Keratinocyte (primary cell): ENCODE measurements around the gene PREB. TPM values are rescaled to one million over a fixed set of nuclear protein-coding genes. Genes with fewer than 3 reads are reported as not detected.

ENCODE experiments used
- DNase-seq: peaks from one replicate; pipeline ENCODE4 v3.0.0-alpha.2; 2011; ENCODE audit warnings: low read depth, missing footprints, low spot score
- FAIRE-seq: peaks from 2 replicates; lab custom pipeline; 2011; peaks lifted over from hg19 to GRCh38; lab: Jason Lieb, UNC
- H2AFZ ChIP-seq: 2 replicates; pipeline ENCODE4 v1.6.0; 2012; ENCODE audit warnings: low read length, control low read depth, inconsistent platforms; ENCODE audit not compliant: control insufficient read depth
- H3K27ac ChIP-seq: 2 replicates; pipeline ENCODE4 v1.5.1; 2011; ENCODE audit warnings: low read length; ENCODE audit not compliant: control insufficient read depth, insufficient read depth
- H3K27me3 ChIP-seq: 3 replicates; pipeline ENCODE4 v1.6.0; 2011; ENCODE audit warnings: low read length; ENCODE audit not compliant: control insufficient read depth, insufficient read depth; ENCODE audit errors: extremely low read depth
- H3K36me3 ChIP-seq, 2 experiments: 2 replicates in 1 of 2; 3 replicates in 1 of 2; pipeline ENCODE4 v1.5.1; 2011; ENCODE audit warnings: low read length in 2 of 2, mild to moderate bottlenecking in 1 of 2; ENCODE audit not compliant: control insufficient read depth in 2 of 2, insufficient read depth in 2 of 2; ENCODE audit errors: extremely low read depth in 1 of 2
- H3K4me1 ChIP-seq: 3 replicates; pipeline ENCODE4 v1.5.1; 2011; ENCODE audit warnings: low read length; ENCODE audit not compliant: control insufficient read depth, insufficient read depth; ENCODE audit errors: extremely low read depth
- H3K4me2 ChIP-seq: 3 replicates; pipeline ENCODE4 v1.6.0; 2011; ENCODE audit warnings: low read depth, low read length; ENCODE audit not compliant: control insufficient read depth, insufficient read depth; ENCODE audit errors: extremely low read depth
- H3K4me3 ChIP-seq, 3 experiments: fragments of 200-600 bp in 1 of 3; sonication (generic) in 1 of 3; 2 replicates in 2 of 3; 3 replicates in 1 of 3; pipeline ENCODE4 v1.5.1; 2011 to 2016; ENCODE audit warnings: low read length in 3 of 3, mild to moderate bottlenecking in 3 of 3, control low read depth in 2 of 3, inconsistent platforms in 1 of 3, low read depth in 1 of 3, mixed read lengths in 1 of 3, mixed run types in 1 of 3, moderate library complexity in 1 of 3; ENCODE audit not compliant: control insufficient read depth in 2 of 3, insufficient read depth in 2 of 3; ENCODE audit errors: extremely low read depth in 1 of 3
- H3K79me2 ChIP-seq: 2 replicates; pipeline ENCODE4 v1.6.0; 2012; ENCODE audit warnings: low read length; ENCODE audit not compliant: control insufficient read depth, insufficient read depth
- H3K9ac ChIP-seq: 3 replicates; pipeline ENCODE4 v1.6.0; 2011; ENCODE audit warnings: low read length; ENCODE audit not compliant: control insufficient read depth, insufficient read depth; ENCODE audit errors: extremely low read depth
- H3K9me1 ChIP-seq: 3 replicates; pipeline ENCODE4 v1.6.0; 2011; ENCODE audit warnings: low read length; ENCODE audit not compliant: control insufficient read depth, insufficient read depth; ENCODE audit errors: extremely low read depth
- H3K9me3 ChIP-seq: 2 replicates; pipeline ENCODE4 v1.5.1; 2012; ENCODE audit warnings: low read depth, low read length; ENCODE audit not compliant: control insufficient read depth
- H4K20me1 ChIP-seq: 3 replicates; pipeline ENCODE4 v1.6.0; 2011; ENCODE audit warnings: low read length; ENCODE audit not compliant: control insufficient read depth, insufficient read depth; ENCODE audit errors: extremely low read depth
- CTCF ChIP-seq, 3 experiments: IDR thresholded peaks in 1 of 3; conservative IDR thresholded peaks in 1 of 3; optimal IDR thresholded peaks in 1 of 3; 2 replicates in 2 of 3; 3 replicates in 1 of 3; pipeline versions ENCODE3 to v1.5.1; 2011; ENCODE audit warnings: low read length in 3 of 3, mild to moderate bottlenecking in 3 of 3, moderate library complexity in 2 of 3, control low read depth in 1 of 3, inconsistent platforms in 1 of 3; ENCODE audit not compliant: insufficient read depth in 2 of 3; ENCODE audit errors: extremely low read depth in 1 of 3
- EZH2 ChIP-seq: IDR thresholded peaks from one replicate; pipeline ENCODE4 v1.6.1; 2012; ENCODE audit warnings: inconsistent platforms, mild to moderate bottlenecking, low read length, moderate library complexity
- dilution Hi-C: fragments of 300-500 bp; cut with MboI; formaldehyde crosslinking; loops from one replicate; pipeline ENCODE4 v1.7.0; 2020; ENCODE audit warnings: low sequenced_read_pairs; ENCODE audit not compliant: extremely low pct_ligation_motif_present
- polyA plus RNA-seq, 5 experiments: library from polyadenylated mRNA; depleted of rRNA in 3 of 5; stranded (reverse) in 3 of 5; stranded (forward) in 1 of 5; unstranded in 1 of 5; fragments of >200 nt; gene quantifications; 1 replicate in 1 of 5; 2 replicates in 3 of 5; 3 replicates in 1 of 5; pipeline versions ENCODE4 v1.2.1 to v1.2.3, GENCODE V29; 2011 to 2012; ENCODE audit warnings: missing spikeins in 2 of 5, low read depth in 1 of 5, low replicate concordance in 1 of 5

PREB gene
- polyA plus RNA-seq, 1 donor (not counting 4 experiments of a cell fraction or from before 2014, with no cell fraction given): 48.7 TPM

- no peaks in the 10 kb centered on the region for H3K9me3 ChIP-seq
- no peak overlapping the region for H3K4me2 ChIP-seq
- no peak for DNase-seq
- no peak for FAIRE-seq
- no peaks in the 10 kb centered on the region for H3K27me3 ChIP-seq
- H3K4me3 ChIP-seq: no peak overlapping the region
- TF ChIP-seq CTCF (optimal IDR thresholded peaks at IDR 0.05 in 1 of 3, IDR thresholded peaks at IDR 0.05 in 1 of 3, conservative IDR thresholded peaks at IDR 0.05 in 1 of 3; ENCODE audit: extremely low read depth in 1 of 3, insufficient read depth in 2 of 3, low read length in 3 of 3): no peak
- no peak for TF ChIP-seq EZH2
- no peaks in the 10 kb centered on the region for H3K9me1 ChIP-seq
- H3K4me1 ChIP-seq: peaks cover 3% of the 10 kb centered on the region
- dilution Hi-C loops: no loop called here
- no peak overlapping the region for H3K27ac ChIP-seq
- H3K36me3 ChIP-seq: no peaks in the 10 kb centered on the region
- no peaks in the 10 kb centered on the region for H3K79me2 ChIP-seq
- no peak overlapping the region for H3K9ac ChIP-seq
- H4K20me1 ChIP-seq: no peaks in the 10 kb centered on the region
- no peak overlapping the region for H2AFZ ChIP-seq
Observed at GRCh38 chr2:27160191-27160590, 25.8 kb upstream of the PREB start.

GRCh38 chr2:27159271-27159670, 24.8 kb upstream of the PREB start:
- Histone ChIP-seq H3K4me1 (no peaks in the 10 kb centered on the region), H4K20me1 (no peaks in the 10 kb centered on the region), H3K27ac (no peak overlapping the region), H3K27me3 (no peaks in the 10 kb centered on the region), H3K79me2 (no peaks in the 10 kb centered on the region), H3K9me3 (no peaks in the 10 kb centered on the region), H3K4me3 (no peak overlapping the region), H3K36me3 (no peaks in the 10 kb centered on the region), H2AFZ (no peak overlapping the region), H3K9ac (no peak overlapping the region), H3K9me1 (no peaks in the 10 kb centered on the region), H3K4me2 (no peak overlapping the region)
- dilution Hi-C loops: no loop called here
- DNase-seq: no peak
- TF ChIP-seq EZH2: no peak
- TF ChIP-seq CTCF (optimal IDR thresholded peaks at IDR 0.05 in 1 of 3, IDR thresholded peaks at IDR 0.05 in 1 of 3, conservative IDR thresholded peaks at IDR 0.05 in 1 of 3; ENCODE audit: extremely low read depth in 1 of 3, insufficient read depth in 2 of 3, low read length in 3 of 3): no peak
- FAIRE-seq: no peak
